NCI-H2081 treated with DMSO at 0.1 percent for 48 hours (cell line): ENCODE measurements around the gene TRIM38.
"Not testable (repeated sequence)": the region's sequence is repeated elsewhere in the genome, so short reads cannot be mapped to it uniquely, and the experiment has no call there.

Source experiments
- DNase-seq: peaks from one replicate; lab custom pipeline; 2025; lab: John Stamatoyannopoulos, UW

Gene TRIM38

GRCh38 chr6:25971187-25971821 is 8.7 kb downstream of the TRIM38 start:
- no peak for DNase-seq

DNA sequence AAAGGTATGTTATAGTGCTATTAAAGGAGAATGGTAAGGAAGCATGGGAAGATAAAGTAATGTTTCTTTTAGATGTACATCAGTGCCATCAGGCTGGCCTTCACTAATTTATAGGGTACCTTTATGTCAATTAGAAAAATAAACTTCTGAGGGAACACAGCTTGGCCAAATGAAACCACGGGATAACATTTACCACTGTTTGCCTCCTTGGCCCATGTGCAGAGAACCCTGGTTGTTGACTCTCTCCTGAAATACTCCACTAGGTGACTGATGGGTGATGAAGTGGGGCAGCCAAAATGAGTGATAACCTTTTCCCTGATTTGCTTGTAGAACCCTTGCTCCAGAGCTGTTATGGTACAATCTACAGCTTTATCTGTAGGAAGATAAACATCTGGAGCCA is 9.5 kb downstream of the TRIM38 start:
- DNase-seq: no peak

- no peak for DNase-seq
Observed at GRCh38 chr6:25972902-25973301, 10.3 kb downstream of the TRIM38 start.

- no peak for DNase-seq
Observed at GRCh38 chr6:25973923-25974555, 11.4 kb downstream of the TRIM38 start.

GRCh38 chr6:25975923-25976560 is 13.4 kb downstream of the TRIM38 start:
- DNase-seq: no peak

DNA sequence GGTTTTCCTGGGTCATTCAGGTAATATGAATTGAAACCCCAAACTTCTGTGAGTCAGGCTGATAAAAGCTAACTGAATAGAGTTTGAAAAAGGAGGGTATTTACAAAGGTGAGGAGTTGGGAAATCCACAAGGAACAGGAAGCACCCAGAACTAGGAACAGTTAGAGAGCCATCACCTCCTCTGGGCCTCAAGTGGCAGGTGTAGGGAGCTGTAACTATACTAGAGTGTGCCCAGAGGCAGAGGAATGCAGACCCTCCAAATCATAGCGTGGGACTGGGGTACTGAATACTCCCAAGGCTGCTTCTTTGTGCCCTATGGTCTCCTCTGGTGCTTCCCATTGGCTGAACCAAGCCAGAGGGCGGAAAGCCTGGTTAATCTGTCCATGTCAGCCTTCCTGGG is 18.3 kb downstream of the TRIM38 start:
- DNase-seq: no peak

DNA sequence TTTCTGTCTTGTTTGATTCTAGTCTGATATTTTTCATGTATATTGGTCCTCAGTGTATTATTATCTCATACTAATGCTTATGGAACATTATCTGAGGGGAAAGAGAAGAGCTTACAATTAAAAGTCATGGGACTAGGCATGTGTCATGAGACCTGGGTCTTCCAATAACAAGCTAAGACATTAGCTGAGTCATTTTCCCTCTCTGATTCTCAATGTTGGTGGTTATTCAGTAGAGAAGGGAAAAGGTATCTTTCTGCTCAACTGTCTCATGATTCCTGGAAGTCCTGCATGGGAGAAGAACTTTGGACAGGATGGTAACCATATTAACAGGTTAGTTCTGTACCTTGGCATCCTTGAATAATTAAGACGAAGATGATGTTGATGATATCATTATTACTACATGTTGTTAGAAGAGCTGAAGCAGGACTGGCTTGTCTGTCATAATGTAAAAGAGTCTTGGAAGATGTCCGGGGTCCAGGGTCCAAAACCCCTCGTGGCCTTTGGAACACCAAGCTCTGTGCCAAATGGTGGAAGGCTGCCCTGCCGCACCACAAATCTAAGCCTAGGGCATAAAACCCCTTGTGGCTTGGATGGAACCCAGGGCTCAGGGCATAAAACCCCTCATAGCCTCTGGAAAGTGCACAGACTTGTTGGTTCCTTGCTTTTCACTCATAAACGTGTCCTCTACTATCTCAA is 19.1 kb downstream of the TRIM38 start:
- no peak for DNase-seq

DNA sequence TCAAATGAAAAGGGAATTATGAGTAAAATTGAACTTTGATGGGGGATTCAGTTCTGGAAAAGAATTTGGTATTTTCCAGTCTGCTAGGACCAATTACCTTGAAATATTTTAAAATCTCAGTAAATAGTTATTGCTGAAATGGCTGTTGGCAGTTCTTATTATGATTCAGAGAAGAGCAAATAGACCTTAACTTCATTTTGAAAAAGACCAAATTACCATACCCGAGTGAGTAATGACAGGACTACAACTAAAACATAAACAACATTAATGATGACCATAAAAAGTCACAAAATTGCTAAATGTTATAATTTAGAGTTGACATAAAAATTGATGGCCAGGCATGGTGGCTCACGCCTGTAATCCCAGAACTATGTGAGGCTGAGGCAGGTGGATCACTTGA is 21.7 kb downstream of the TRIM38 start:
- no peak for DNase-seq

DNA sequence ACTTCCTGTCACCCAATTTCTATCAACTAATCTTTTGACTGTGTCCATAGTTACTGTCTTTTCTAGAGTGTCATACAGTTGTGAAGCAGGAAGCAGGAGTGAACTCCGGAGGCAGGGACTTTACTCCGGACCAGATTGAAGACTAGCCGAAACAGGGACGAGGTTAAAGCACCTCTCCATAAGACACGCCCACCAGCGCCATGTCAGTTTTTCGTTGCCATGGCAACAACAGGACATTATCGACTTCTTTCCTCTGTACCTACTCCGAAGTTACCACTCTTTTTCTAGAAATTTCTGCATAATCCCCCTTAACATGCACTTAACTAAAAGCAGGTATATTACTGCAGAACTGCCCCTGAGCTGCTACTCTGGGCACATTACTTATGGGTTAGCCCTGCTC is 25.2 kb downstream of the TRIM38 start:
- DNase-seq: no peak

- DNase-seq: no peak
Observed at GRCh38 chr6:25990172-25990873, 27.7 kb downstream of the TRIM38 start.

- no peak for DNase-seq
Observed at GRCh38 chr6:25991785-25992412, 29.3 kb downstream of the TRIM38 start.

DNA sequence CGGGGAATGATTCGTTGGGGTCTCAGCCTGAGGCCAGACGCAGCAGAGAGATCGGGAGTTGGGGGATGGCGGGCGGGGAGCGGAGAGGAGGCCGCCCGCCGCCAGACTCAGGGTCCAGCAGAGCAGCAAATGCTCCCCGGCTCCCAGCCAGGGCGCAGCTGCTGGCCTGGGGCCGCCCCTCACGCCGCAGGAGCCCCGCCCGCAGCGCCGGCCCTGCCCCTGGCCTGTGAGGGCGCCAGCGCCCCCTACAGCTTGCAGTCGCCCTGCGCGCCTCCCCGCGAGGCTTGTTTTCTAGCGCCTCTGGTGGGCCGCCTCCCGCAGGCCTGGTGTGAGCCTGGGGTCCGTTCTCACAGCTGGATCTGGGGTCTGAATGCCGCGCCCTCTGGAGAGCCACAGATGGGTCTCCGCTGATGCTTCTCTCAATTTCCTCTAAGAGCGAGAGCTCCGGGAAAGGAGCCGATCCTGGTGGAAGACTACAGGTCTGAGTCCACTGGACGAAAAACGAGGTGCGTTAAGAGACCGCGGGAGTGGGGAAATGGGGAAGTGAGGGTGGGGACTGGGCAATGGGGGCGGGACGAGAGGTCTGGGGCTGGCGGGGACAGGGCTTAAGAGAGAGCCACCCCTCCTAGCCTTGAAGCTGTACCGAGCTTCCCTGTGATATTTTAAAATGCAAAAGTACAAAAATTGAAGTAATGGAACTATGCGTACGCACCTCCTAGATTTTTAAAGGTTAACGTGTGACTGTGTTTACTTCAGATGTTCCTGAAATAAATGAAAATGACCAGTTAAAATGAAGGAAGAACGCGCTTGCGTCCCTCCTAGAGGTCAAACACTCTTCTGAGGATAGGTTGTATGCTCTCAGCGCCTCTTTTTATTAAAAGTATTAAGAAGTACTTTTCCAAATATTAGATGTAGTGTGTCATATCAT is 30.1 kb downstream of the TRIM38 start:
- peak; percentile 44 for DNase-seq

GRCh38 chr6:25993341-25993684 is 30.7 kb downstream of the TRIM38 start:
- not testable (repeated sequence) for DNase-seq

GRCh38 chr6:25995507-25995906 is 32.9 kb downstream of the TRIM38 start:
- DNase-seq: no peak

DNA sequence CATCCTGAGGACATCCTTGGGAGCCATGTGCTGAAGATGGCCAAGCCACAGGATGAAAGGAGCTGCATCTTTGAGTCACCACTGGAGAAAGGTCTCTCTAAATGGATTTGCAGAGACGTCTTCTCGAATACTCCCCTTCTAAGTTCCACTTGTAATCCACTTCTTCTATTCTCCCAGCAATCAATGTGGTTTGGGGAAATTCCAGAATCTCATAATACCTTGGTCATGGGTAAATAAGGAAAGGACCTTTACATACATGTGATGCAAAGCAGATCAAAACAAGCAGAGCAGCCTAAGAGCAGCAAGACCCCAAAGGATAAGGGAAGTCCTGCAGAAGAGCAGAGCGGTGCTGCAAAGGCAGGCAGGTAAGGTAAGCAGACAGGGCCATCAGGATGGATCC is 35.3 kb downstream of the TRIM38 start:
- DNase-seq: no peak

GRCh38 chr6:25998379-25998778 is 35.8 kb downstream of the TRIM38 start:
- no peak for DNase-seq

DNA sequence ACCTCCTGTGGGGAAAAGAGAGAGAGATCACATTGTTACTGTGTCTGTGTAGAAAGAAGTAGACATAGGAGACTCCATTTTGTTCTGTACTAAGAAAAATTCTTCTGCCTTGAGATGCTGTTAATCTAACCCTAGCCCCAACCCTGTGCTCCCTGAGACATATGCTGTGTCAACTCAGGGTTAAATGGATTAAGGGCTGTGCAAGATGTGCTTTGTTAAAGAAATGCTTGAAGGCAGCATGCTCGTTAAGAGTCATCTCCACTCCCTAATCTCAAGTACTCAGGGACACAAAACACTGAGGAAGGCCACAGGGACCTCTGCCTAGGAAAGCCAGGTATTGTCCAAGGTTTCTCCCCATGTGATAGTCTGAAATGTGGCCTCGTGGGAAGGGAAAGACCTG is 36.6 kb downstream of the TRIM38 start:
- DNase-seq: not testable (repeated sequence)

DNA sequence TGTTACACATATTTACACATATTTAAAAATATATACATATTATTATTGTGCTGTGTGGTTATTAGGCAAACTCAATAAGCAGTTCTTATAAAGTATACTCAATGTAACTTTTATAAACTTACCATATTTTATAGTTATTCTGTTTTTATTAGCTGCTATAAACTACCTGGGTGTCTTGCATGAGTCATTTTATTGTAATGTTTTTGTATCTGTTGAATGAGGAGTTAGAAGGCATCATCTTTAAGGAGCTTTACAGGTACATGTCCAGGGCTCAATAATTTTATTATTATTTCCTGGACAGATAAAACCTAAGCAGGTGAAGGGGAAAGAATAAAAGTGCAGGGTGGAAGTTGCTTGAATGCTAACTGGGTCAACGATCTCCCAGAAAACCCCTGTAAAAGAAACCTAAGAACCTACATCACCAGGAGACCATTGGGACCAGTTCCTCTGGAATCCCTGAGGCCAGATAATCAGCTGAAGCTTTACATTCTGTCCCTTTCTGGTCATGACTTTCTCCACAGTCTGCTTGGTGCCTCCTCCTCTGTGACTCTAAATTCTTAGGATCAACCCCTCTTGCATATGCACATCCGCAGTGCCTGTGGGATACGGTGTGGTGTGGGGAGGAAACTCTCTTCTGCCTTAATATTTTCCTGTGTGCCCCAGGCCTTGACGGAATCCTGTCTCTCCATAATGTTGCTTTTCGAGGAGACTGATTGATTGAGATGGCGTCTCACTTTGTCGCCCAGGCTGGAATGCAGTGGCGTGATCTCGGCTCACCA is 38.0 kb downstream of the TRIM38 start:
- no peak for DNase-seq

DNA sequence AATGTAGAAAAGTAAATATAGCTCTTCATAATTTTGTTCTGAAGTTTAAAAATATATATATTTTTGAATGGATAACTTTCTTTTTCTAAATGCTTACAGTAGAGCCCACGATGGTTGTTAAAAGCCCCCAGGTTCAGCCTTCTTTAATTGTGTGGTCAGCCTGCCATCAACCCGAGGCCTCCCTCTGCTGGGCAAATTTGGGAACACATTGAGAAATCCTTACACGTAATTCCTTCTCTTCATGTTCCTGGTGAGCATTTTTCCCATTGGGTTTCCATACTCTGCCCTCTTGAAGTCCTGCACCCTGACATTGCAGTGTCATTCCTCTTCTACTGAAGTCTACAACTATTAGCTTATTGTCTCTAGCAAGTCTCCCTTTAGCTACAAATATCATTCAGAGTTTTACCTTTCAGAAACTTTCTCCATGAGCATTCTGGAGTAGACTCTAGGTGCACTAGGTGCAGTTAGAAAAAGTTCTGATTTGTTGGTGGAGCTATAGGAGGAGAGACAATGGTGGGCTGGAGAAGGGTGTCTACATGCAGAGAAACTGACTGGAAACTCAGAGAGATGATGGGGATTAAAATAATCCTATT is 40.6 kb downstream of the TRIM38 start:
- no peak for DNase-seq
